SU-DHL-6 (cell line): ENCODE results near the gene SLC4A3.

Experiments
- H2AFZ ChIP-seq: fragments of 200-600 bp; sonication (generic); 2 replicates; pipeline ENCODE4 v1.6.1; 2014; ENCODE audit warnings: low read depth, mild to moderate bottlenecking, moderate library complexity, mixed read lengths, antibody characterized with exemption, low read length; ENCODE audit not compliant: severe bottlenecking
- H3F3A ChIP-seq: fragments of 200-600 bp; shearing (Covaris generic); 2 replicates; pipeline ENCODE4 v1.6.0; 2016; ENCODE audit warnings: antibody characterized with exemption, mild to moderate bottlenecking; ENCODE audit not compliant: insufficient read depth
- H3K27ac ChIP-seq: fragments of 200-600 bp; sonication (generic); 2 replicates; pipeline ENCODE4 v1.5.1; 2016; ENCODE audit warnings: low read depth, mild to moderate bottlenecking, low read length, moderate library complexity, mixed read lengths
- H3K27me3 ChIP-seq: fragments of 200-600 bp; sonication (generic), shearing (Covaris generic); 2 replicates; pipeline ENCODE4 v1.6.0; 2014; ENCODE audit warnings: mild to moderate bottlenecking, low read length
- H3K36me3 ChIP-seq: fragments of 200-600 bp; sonication (generic); 2 replicates; pipeline ENCODE4 v1.6.1; 2014; ENCODE audit warnings: mild to moderate bottlenecking, low read length, mixed read lengths
- H3K4me2 ChIP-seq: fragments of 300-600, 200-600 bp; shearing (Covaris generic), sonication (generic); 2 replicates; pipeline ENCODE4 v1.6.0; 2014; ENCODE audit warnings: low read length, low read depth, mild to moderate bottlenecking; ENCODE audit not compliant: poor library complexity, severe bottlenecking
- H3K4me3 ChIP-seq: fragments of 200-600 bp; sonication (generic); 2 replicates; pipeline ENCODE4 v1.5.1; 2014; ENCODE audit warnings: antibody characterized with exemption, low read length, mild to moderate bottlenecking, mixed read lengths; ENCODE audit not compliant: insufficient read depth, poor library complexity, severe bottlenecking
- H3K79me2 ChIP-seq: fragments of 200-600 bp; sonication (generic); 2 replicates; pipeline ENCODE4 v1.6.1; 2014; ENCODE audit warnings: mild to moderate bottlenecking, low read length, moderate library complexity; ENCODE audit not compliant: insufficient read depth
- H3K9ac ChIP-seq: fragments of 200-600 bp; sonication (generic); 2 replicates; pipeline ENCODE4 v1.7.0; 2014; ENCODE audit warnings: mild to moderate bottlenecking, low read length
- H3K9me2 ChIP-seq: fragments of 200-600 bp; sonication (generic); replicated peaks from 2 replicates; pipeline ENCODE4 v1.6.1; 2014; ENCODE audit warnings: low read length; ENCODE audit not compliant: insufficient read depth
- H3K9me3 ChIP-seq: fragments of 200-600 bp; sonication (generic); 2 replicates; pipeline ENCODE4 v1.6.1; 2014; ENCODE audit warnings: low read length, mixed read lengths; ENCODE audit not compliant: insufficient read depth
- H4K20me1 ChIP-seq: fragments of 200-600 bp; sonication (generic); 2 replicates; pipeline ENCODE4 v1.6.1; 2014; ENCODE audit warnings: low read depth, mild to moderate bottlenecking, antibody characterized with exemption, low read length, moderate library complexity, mixed read lengths
- EZH2phosphoT487 ChIP-seq: fragments of 200-600 bp; sonication (generic), shearing (Covaris generic); conservative IDR thresholded peaks from 2 replicates; pipeline ENCODE4 v1.6.1; 2018; ENCODE audit warnings: mild to moderate bottlenecking, antibody characterized with exemption, low read length, moderate library complexity, mixed read lengths
- TF ChIP-seq, protein P1 (sequence below): fragments of 200-600 bp; sonication (generic); IDR thresholded peaks from one replicate; pipeline ENCODE4 v1.5.1; 2017; ENCODE audit warnings: antibody characterized with exemption, mild to moderate bottlenecking, low read length, moderate library complexity; ENCODE audit not compliant: insufficient read depth, poor library complexity, severe bottlenecking

SLC4A3 gene

DNA sequence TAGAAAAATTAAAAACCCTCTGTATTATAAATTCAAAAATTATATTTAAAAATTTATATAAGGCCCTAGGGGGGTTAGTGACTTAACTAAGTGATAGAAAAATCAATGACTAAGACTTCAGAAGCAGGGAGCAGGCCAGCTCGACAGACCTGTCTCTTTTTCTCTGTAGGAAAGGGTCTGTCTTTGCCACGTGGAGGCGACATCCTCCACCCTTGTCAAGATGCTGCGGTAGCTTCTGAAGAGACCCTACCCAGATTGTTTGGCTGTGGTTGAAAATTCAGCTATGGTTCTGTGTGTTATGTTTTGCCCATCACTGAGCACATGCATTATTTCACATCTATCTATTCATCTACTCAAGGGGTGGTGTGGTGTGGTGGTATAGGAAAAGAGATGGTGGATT lies 8.2 kb upstream of the SLC4A3 start:
- Histone ChIP-seq H3K4me2 (no peak overlapping the region), H4K20me1 (no peaks in the 10 kb centered on the region), H3K79me2 (no peaks in the 10 kb centered on the region), H3K9me2 (no peaks in the 10 kb centered on the region), H3K36me3 (no peaks in the 10 kb centered on the region), H3K27me3 (no peaks in the 10 kb centered on the region), H2AFZ (no peak overlapping the region), H3K27ac (no peak overlapping the region), H3K9me3 (no peaks in the 10 kb centered on the region), H3K9ac (no peak overlapping the region), H3K4me3 (no peak overlapping the region), H3F3A (no peaks in the 10 kb centered on the region)
- TF ChIP-seq EZH2phosphoT487 = no peak
- TF ChIP-seq, protein P1, sequence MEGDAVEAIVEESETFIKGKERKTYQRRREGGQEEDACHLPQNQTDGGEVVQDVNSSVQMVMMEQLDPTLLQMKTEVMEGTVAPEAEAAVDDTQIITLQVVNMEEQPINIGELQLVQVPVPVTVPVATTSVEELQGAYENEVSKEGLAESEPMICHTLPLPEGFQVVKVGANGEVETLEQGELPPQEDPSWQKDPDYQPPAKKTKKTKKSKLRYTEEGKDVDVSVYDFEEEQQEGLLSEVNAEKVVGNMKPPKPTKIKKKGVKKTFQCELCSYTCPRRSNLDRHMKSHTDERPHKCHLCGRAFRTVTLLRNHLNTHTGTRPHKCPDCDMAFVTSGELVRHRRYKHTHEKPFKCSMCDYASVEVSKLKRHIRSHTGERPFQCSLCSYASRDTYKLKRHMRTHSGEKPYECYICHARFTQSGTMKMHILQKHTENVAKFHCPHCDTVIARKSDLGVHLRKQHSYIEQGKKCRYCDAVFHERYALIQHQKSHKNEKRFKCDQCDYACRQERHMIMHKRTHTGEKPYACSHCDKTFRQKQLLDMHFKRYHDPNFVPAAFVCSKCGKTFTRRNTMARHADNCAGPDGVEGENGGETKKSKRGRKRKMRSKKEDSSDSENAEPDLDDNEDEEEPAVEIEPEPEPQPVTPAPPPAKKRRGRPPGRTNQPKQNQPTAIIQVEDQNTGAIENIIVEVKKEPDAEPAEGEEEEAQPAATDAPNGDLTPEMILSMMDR = no peak

DNA sequence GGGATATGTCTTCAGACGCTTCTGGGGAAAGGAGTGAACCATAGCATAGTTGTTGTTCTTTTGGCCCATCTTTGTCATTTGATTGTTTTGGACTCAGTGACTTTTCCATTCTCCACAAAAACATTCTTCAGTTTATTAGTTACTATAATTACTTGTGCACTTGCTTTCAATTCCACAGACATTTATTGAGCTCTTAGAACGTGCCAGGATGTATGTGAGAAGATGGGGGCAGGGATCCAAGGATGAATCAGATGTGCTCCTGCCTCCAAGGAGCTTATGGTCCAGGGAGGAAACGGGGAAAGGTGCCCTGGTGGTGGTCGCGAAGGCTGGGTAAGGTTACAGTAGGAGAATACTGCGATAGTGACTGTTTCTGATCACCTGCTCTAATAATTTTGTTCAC lies 6.9 kb upstream of the SLC4A3 start:
- Histone ChIP-seq H3K9me2 (no peaks in the 10 kb centered on the region), H3K27ac (no peak overlapping the region), H3K4me2 (no peak overlapping the region), H3K9me3 (no peaks in the 10 kb centered on the region), H4K20me1 (no peaks in the 10 kb centered on the region), H3K36me3 (no peaks in the 10 kb centered on the region), H2AFZ (no peak overlapping the region), H3F3A (no peaks in the 10 kb centered on the region), H3K79me2 (no peaks in the 10 kb centered on the region), H3K27me3 (no peaks in the 10 kb centered on the region), H3K4me3 (no peak overlapping the region), H3K9ac (no peak overlapping the region)
- TF ChIP-seq EZH2phosphoT487 = no peak
- TF ChIP-seq, protein P1 = no peak

DNA sequence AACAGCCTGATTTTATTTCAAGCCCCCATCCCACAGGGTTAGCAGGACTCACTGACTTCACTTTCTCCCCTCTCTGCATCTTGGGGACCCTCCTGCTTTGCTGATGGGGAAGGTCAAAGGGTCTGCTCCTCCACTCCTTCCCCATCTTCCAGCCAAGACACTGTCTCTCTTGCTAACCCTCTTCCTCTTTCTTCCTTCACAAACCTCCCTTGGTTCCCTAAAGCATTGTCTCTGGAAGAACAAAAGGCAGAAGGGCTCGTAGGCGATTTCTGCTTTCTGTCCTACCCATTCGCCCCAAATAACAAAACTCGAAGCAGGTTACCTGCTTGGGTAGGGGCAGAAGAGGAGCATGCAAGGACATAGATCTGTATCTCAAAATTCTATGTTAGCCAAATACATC lies 5.5 kb upstream of the SLC4A3 start:
- no peaks in the 10 kb centered on the region for H3K9me2 ChIP-seq
- no peaks in the 10 kb centered on the region for H3F3A ChIP-seq
- H3K27ac ChIP-seq = no peak overlapping the region
- H3K9me3 ChIP-seq = no peaks in the 10 kb centered on the region
- no peak overlapping the region for H3K4me3 ChIP-seq
- H2AFZ ChIP-seq = no peak overlapping the region
- H3K36me3 ChIP-seq = no peaks in the 10 kb centered on the region
- no peak overlapping the region for H3K9ac ChIP-seq
- TF ChIP-seq, protein P1 = no peak
- TF ChIP-seq EZH2phosphoT487 = no peak
- H4K20me1 ChIP-seq = no peaks in the 10 kb centered on the region
- no peaks in the 10 kb centered on the region for H3K79me2 ChIP-seq
- H3K27me3 ChIP-seq = no peaks in the 10 kb centered on the region
- no peak overlapping the region for H3K4me2 ChIP-seq

GRCh38 chr2:219622472-219622871 lies 5.0 kb upstream of the SLC4A3 start:
- TF ChIP-seq, protein P1 = no peak
- TF ChIP-seq EZH2phosphoT487 = no peak
- Histone ChIP-seq H2AFZ (no peak overlapping the region), H3K4me2 (no peak overlapping the region), H4K20me1 (no peaks in the 10 kb centered on the region), H3K9ac (no peak overlapping the region), H3K4me3 (no peak overlapping the region), H3F3A (no peaks in the 10 kb centered on the region), H3K9me3 (no peaks in the 10 kb centered on the region), H3K9me2 (no peaks in the 10 kb centered on the region), H3K36me3 (no peaks in the 10 kb centered on the region), H3K27me3 (no peaks in the 10 kb centered on the region), H3K27ac (no peak overlapping the region), H3K79me2 (no peaks in the 10 kb centered on the region)
